Activated naive CD8-positive, alpha-beta T cell (primary cell): ENCODE measurements around the gene WBP2NL.

ENCODE experiments used
- H3K27ac Mint-ChIP-seq: one replicate; pipeline ENCODE4 v1.8.0; 2021; ENCODE audit warnings: mixed read lengths
- H3K27me3 Mint-ChIP-seq: one replicate; pipeline ENCODE4 v1.8.0; 2021; ENCODE audit warnings: mixed read lengths
- H3K36me3 Mint-ChIP-seq: one replicate; pipeline ENCODE4 v1.8.0; 2021; ENCODE audit warnings: mixed read lengths
- H3K4me1 Mint-ChIP-seq: one replicate; pipeline ENCODE4 v1.8.0; 2021; ENCODE audit warnings: low read depth, mixed read lengths
- H3K4me3 Mint-ChIP-seq: one replicate; pipeline ENCODE4 v1.8.0; 2021; ENCODE audit warnings: mild to moderate bottlenecking, mixed read lengths
- H3K9me3 Mint-ChIP-seq: one replicate; pipeline ENCODE4 v1.8.0; 2021; ENCODE audit warnings: low read depth, mixed read lengths

Gene WBP2NL

DNA sequence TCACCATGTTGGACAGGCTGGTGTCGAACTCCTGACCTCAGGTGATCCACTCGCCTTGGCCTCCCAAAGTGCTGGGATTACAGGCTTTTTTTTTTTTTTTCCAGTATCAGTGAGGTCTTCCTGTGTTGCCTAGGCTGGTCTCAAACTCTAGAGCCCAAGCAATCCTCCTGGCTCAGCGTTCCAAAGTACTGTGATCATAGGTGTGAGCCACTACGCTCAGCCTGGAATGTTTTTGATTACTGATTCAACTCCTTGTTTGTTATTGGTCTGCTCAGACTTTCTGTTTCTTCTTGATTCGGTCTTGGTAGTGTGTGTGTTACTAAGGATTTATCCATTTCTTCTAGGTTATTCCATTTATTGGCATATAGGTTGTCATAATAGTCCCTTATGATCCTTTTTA lies 40.7 kb downstream of the WBP2NL start:
- H3K27me3 Mint-ChIP-seq, result no peaks in the 10 kb centered on the region
- no peaks in the 10 kb centered on the region for H3K4me1 Mint-ChIP-seq
- H3K4me3 Mint-ChIP-seq, result no peak overlapping the region
- no peak overlapping the region for H3K27ac Mint-ChIP-seq
- H3K36me3 Mint-ChIP-seq, result peaks cover 19% of the 10 kb centered on the region
- H3K9me3 Mint-ChIP-seq, result peaks cover 12% of the 10 kb centered on the region

- no peaks in the 10 kb centered on the region for H3K4me1 Mint-ChIP-seq
- peaks cover 17% of the 10 kb centered on the region for H3K36me3 Mint-ChIP-seq
- H3K9me3 Mint-ChIP-seq, result peaks cover 12% of the 10 kb centered on the region
- no peak overlapping the region for H3K27ac Mint-ChIP-seq
- no peak overlapping the region for H3K4me3 Mint-ChIP-seq
- H3K27me3 Mint-ChIP-seq, result no peaks in the 10 kb centered on the region
Measured at GRCh38 chr22:42041784-42042183, 43.2 kb downstream of the WBP2NL start.

DNA sequence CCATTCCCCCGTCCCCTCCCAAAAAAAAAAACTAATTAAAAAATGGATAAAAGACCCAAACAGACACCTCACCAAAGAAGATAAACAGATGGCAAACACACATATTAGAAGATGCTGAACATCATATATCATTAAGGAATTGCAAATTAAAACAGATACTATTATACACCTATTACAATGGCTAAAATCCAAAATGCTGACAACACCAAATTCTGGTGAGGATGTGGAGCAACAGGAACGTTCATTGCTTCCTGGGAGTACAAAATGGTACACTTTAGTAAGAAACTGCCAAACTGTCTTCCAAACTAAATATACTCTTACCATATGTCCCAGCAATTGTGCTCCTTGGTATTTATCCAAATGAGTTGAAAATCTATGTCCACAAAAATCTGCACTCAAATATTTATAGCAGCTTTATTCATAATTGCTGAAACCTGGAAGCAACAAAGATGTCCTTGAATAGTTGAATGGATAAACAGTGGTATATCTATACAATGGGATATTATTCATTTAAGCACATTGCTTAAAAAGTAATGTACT lies 52.1 kb downstream of the WBP2NL start:
- Mint-ChIP-seq H3K27ac (no peak overlapping the region), H3K4me3 (no peak overlapping the region), H3K9me3 (no peaks in the 10 kb centered on the region), H3K36me3 (peaks cover 2% of the 10 kb centered on the region), H3K27me3 (no peaks in the 10 kb centered on the region), H3K4me1 (no peaks in the 10 kb centered on the region)

DNA sequence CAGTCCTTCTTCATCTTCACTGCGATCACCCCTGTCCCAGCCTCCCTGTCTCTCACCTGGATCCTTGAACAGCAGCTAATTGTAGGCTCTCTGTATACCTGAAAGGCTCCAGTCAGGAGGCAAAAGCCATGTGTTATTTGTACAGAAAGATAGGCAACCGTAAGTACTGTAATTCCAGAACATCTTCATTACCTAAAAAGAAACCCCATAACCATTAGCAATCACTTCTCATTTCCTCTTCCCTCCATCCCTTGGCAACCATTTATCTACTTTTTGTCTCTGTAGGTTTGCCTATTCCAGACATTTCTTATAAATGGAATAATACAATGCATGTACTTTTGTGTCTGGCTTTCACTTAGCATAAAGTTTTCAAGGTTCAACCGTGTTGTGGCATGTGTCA lies 54.2 kb downstream of the WBP2NL start:
- Mint-ChIP-seq H3K9me3 (peaks cover 13% of the 10 kb centered on the region), H3K4me3 (no peak overlapping the region), H3K27ac (no peak overlapping the region), H3K36me3 (peaks cover 8% of the 10 kb centered on the region), H3K4me1 (no peaks in the 10 kb centered on the region), H3K27me3 (no peaks in the 10 kb centered on the region)

GRCh38 chr22:42056757-42057511 lies 58.3 kb downstream of the WBP2NL start:
- H3K36me3 Mint-ChIP-seq, result peaks cover 22% of the 10 kb centered on the region
- no peaks in the 10 kb centered on the region for H3K4me1 Mint-ChIP-seq
- peaks cover 13% of the 10 kb centered on the region for H3K9me3 Mint-ChIP-seq
- no peak overlapping the region for H3K4me3 Mint-ChIP-seq
- no peaks in the 10 kb centered on the region for H3K27me3 Mint-ChIP-seq
- H3K27ac Mint-ChIP-seq, result no peak overlapping the region

- peaks cover 22% of the 10 kb centered on the region for H3K36me3 Mint-ChIP-seq
- H3K27me3 Mint-ChIP-seq, result no peaks in the 10 kb centered on the region
- no peaks in the 10 kb centered on the region for H3K4me1 Mint-ChIP-seq
- H3K4me3 Mint-ChIP-seq, result no peak overlapping the region
- H3K9me3 Mint-ChIP-seq, result peaks cover 13% of the 10 kb centered on the region
- H3K27ac Mint-ChIP-seq, result no peak overlapping the region
Measured at GRCh38 chr22:42060489-42060888, 61.9 kb downstream of the WBP2NL start.

DNA sequence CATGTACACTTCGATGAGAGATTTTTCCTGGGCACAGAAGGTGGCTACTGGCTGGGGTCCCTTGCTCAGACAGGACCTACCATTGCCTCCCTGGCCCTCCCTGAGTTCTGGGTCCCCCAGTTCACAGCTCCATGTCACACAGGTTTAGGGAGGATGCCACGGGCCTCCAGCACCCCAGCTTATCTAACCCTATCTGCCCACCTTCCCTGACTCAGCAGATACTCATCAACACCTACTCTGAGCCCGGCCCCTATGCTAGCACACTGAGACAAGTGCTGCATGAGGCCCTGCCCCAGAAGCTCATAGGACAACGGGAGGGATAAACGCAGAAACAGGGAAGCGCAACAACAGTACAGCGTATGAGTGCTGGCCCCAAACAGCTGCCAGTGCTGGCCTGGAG lies 62.5 kb downstream of the WBP2NL start:
- Mint-ChIP-seq H3K27me3 (no peaks in the 10 kb centered on the region), H3K4me1 (no peaks in the 10 kb centered on the region), H3K4me3 (no peak overlapping the region), H3K27ac (no peak overlapping the region), H3K36me3 (peaks cover 22% of the 10 kb centered on the region), H3K9me3 (peaks cover 13% of the 10 kb centered on the region)

- Mint-ChIP-seq H3K4me1 (no peaks in the 10 kb centered on the region), H3K4me3 (no peak overlapping the region), H3K27ac (no peak overlapping the region), H3K27me3 (no peaks in the 10 kb centered on the region), H3K36me3 (peaks cover 14% of the 10 kb centered on the region), H3K9me3 (no peaks in the 10 kb centered on the region)
Measured at GRCh38 chr22:42062506-42063170, 64.0 kb downstream of the WBP2NL start.

DNA sequence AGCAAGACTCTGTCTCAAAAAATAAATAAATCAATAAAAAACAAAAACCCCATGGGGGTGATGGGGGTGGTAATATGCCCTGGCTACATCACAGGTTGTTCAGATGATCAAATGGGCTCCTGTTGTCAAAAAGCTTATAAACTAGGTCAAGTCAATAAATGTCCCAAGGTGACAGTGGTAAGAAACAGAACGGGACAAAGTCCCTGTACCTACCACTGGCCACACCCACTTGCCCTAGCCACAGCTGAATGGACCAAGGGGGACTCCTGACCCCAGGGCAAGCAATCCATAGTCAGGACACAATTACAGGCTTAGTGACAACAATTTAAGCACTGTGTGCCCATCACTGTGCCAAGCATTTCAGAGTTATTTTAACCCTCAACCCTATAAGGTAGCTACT lies 66.0 kb downstream of the WBP2NL start:
- peaks cover under 1% of the 10 kb centered on the region for H3K4me1 Mint-ChIP-seq

GRCh38 chr22:42065438-42066125 lies 67.0 kb downstream of the WBP2NL start:
- H3K27ac Mint-ChIP-seq, result no peak overlapping the region

More for the DNA sequence above, 66.0 kb downstream of the WBP2NL start:
- no peaks in the 10 kb centered on the region for H3K9me3 Mint-ChIP-seq
- H3K27ac Mint-ChIP-seq, result no peak overlapping the region
- no peaks in the 10 kb centered on the region for H3K27me3 Mint-ChIP-seq
- H3K36me3 Mint-ChIP-seq, result peaks cover 2% of the 10 kb centered on the region
- no peak overlapping the region for H3K4me3 Mint-ChIP-seq

DNA sequence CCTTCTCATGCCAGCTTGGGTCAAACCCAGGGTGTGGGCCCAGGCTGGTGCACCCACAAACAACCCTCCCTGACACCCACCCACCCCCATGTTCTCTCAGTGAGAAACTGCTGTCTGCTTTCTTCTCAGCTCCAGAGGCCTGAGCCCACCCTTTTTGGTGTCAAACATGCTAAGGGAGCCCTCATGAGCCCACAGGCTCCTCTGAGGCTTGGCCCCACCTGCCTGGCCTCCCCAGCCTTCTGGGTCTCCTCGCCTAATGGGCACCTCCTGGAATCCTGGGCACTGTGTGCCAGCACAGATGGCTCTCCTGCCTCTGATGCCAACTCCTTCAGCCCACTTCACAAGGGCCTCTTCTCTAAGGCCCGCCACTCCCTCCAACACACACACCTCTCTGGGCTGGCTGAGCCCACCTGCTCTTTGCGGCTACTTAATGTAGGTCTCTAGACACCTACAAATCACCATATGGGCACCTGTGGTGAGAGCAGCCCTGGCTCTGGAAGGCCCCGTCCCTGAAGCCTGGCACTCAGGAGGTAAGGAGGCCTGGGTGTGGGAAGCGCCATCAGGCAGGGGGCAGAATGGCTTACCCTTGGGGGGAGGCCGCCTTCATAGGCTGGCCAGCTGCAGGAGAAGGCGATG lies 67.7 kb downstream of the WBP2NL start:
- no peak overlapping the region for H3K27ac Mint-ChIP-seq
- H3K4me1 Mint-ChIP-seq, result peaks cover 15% of the 10 kb centered on the region
- H3K27me3 Mint-ChIP-seq, result no peaks in the 10 kb centered on the region
- H3K4me3 Mint-ChIP-seq, result no peak overlapping the region
- no peaks in the 10 kb centered on the region for H3K9me3 Mint-ChIP-seq
- no peaks in the 10 kb centered on the region for H3K36me3 Mint-ChIP-seq

More at GRCh38 chr22:42065438-42066125, 67.0 kb downstream of the WBP2NL start:
- H3K4me3 Mint-ChIP-seq, result no peak overlapping the region
- H3K9me3 Mint-ChIP-seq, result no peaks in the 10 kb centered on the region
- H3K36me3 Mint-ChIP-seq, result peaks cover 2% of the 10 kb centered on the region
- peaks cover 8% of the 10 kb centered on the region for H3K4me1 Mint-ChIP-seq
- H3K27me3 Mint-ChIP-seq, result no peaks in the 10 kb centered on the region

- no peaks in the 10 kb centered on the region for H3K27me3 Mint-ChIP-seq
- no peaks in the 10 kb centered on the region for H3K36me3 Mint-ChIP-seq
- H3K4me3 Mint-ChIP-seq, result no peak overlapping the region
- H3K9me3 Mint-ChIP-seq, result no peaks in the 10 kb centered on the region
- no peak overlapping the region for H3K27ac Mint-ChIP-seq
- peaks cover 22% of the 10 kb centered on the region for H3K4me1 Mint-ChIP-seq
Measured at GRCh38 chr22:42066937-42067336, 68.3 kb downstream of the WBP2NL start.

- Mint-ChIP-seq H3K4me3 (no peak overlapping the region), H3K27me3 (no peaks in the 10 kb centered on the region), H3K36me3 (no peaks in the 10 kb centered on the region), H3K9me3 (no peaks in the 10 kb centered on the region), H3K27ac (no peak overlapping the region), H3K4me1 (peaks cover 27% of the 10 kb centered on the region)
Measured at GRCh38 chr22:42067671-42068251, 69.2 kb downstream of the WBP2NL start.

DNA sequence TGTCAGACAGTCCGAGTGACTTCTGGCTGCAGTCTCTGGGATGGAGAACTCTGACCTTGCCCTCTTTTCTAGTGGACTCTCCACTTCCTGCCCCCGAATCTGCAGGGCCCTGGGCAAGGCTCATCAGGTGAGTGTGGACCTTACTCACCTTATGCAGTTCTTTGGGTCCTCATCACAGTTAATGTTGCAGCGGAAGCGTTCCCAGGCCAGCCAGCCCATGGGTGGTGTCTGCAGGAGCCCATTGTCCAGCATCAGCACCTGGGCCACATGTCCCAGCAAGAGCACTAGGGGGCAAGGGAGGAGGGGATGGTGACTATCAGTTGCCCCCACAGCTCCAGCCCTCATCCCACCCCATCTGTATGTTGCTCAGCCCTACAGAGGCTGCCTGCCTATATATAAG lies 69.7 kb downstream of the WBP2NL start:
- H3K4me1 Mint-ChIP-seq, result peaks cover 31% of the 10 kb centered on the region
- H3K4me3 Mint-ChIP-seq, result no peak overlapping the region

More for the DNA sequence above, 69.7 kb downstream of the WBP2NL start:
- H3K27ac Mint-ChIP-seq, result no peak overlapping the region
- no peaks in the 10 kb centered on the region for H3K27me3 Mint-ChIP-seq
- no peaks in the 10 kb centered on the region for H3K9me3 Mint-ChIP-seq
- no peaks in the 10 kb centered on the region for H3K36me3 Mint-ChIP-seq
